ENCODE measurements around the gene XG. TPM values are rescaled to one million over a fixed set of nuclear protein-coding genes. Genes with fewer than 3 reads are reported as not detected.
"Not testable (repeated sequence)": the region's sequence is repeated elsewhere in the genome, so short reads cannot be mapped to it uniquely, and the experiment has no call there.

XG gene
- total and polyA plus RNA-seq, 2 experiments from 2014 or later: not detected

DNA sequence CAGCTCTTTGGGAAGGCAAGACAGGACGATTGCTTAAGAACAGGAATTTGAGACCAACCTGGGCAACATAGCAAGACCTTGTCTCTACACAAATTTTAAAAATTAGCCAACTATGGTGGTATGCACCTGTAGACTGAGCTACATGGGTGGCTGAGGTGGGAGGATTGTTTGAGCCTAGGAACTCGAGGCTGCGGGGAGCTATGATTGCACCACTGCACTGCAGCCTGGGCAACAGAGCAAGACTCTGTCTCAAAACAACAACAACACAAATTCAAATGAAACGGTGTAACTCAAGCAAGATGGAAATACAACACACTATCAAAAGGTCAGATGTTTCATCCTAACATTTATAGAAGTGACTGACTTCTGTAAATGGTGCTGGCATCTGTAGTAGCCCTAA, 37.1 kb downstream of the XG start:
- TF ChIP-seq, protein P1, sequence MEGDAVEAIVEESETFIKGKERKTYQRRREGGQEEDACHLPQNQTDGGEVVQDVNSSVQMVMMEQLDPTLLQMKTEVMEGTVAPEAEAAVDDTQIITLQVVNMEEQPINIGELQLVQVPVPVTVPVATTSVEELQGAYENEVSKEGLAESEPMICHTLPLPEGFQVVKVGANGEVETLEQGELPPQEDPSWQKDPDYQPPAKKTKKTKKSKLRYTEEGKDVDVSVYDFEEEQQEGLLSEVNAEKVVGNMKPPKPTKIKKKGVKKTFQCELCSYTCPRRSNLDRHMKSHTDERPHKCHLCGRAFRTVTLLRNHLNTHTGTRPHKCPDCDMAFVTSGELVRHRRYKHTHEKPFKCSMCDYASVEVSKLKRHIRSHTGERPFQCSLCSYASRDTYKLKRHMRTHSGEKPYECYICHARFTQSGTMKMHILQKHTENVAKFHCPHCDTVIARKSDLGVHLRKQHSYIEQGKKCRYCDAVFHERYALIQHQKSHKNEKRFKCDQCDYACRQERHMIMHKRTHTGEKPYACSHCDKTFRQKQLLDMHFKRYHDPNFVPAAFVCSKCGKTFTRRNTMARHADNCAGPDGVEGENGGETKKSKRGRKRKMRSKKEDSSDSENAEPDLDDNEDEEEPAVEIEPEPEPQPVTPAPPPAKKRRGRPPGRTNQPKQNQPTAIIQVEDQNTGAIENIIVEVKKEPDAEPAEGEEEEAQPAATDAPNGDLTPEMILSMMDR (IDR thresholded peaks at IDR 0.05; ENCODE audit: low read depth, low read length): no peak
- no peak overlapping the region for H3K27ac ChIP-seq
- no peak for DNase-seq (ENCODE audit: low read depth in 1 of 2, low spot score in 1 of 2)
- no peaks in the 10 kb centered on the region for H3K4me1 ChIP-seq (ENCODE audit: low read depth)
- H3K36me3 ChIP-seq: no peaks in the 10 kb centered on the region
- no peaks in the 10 kb centered on the region for H3K27me3 ChIP-seq
- no peak overlapping the region for H3K4me3 ChIP-seq
- no peaks in the 10 kb centered on the region for H3K9me3 ChIP-seq (ENCODE audit: low read depth)

DNA sequence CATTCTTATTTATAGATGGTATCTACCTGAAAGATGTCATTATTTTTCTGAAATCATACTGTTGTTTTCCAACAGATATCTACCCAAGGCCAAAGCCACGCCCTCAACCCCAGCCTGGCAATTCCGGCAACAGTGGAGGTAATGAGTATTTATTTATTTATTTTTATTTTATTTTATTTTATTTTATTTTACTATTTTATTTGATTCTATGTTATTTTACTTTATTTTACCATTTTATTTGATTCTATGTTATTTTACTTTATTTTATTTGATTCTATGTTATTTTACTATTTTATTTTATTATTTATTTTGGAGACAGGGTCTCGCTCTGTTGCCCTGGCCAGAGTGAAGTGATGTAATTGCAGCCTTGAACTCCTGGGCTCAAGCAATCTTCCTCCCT, 37.7 kb downstream of the XG start:
- Histone ChIP-seq H3K4me3 (no peak overlapping the region), H3K4me1 (ENCODE audit: low read depth) (no peaks in the 10 kb centered on the region), H3K27ac (no peak overlapping the region), H3K36me3 (no peaks in the 10 kb centered on the region), H3K27me3 (no peaks in the 10 kb centered on the region), H3K9me3 (ENCODE audit: low read depth) (no peaks in the 10 kb centered on the region)
- DNase-seq (ENCODE audit: low read depth in 1 of 2, low spot score in 1 of 2): no peak
- TF ChIP-seq, protein P1 (IDR thresholded peaks at IDR 0.05; ENCODE audit: low read depth, low read length): no peak

DNA sequence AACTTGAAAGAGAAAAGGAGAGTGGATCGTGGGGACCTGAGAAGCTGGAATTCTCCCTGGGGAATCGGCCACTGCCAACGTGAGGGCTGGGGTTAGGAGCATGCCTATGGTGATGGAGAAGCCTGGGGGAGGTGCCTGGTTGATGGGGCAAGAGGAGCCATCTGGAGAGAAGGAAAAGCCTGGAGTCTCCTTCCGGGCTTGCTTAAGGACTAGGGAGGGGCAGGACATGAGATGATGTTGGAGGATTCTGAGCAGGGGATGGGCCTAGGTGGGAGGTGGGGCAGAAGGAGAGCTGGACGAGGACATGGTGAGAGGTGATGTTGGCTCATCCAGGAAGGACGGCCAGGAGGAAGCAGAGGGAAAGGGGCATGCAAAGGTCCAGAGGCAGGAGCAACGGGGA, 41.9 kb downstream of the XG start:
- no peaks in the 10 kb centered on the region for H3K27me3 ChIP-seq
- H3K9me3 ChIP-seq (ENCODE audit: low read depth): no peaks in the 10 kb centered on the region
- TF ChIP-seq, protein P1 (IDR thresholded peaks at IDR 0.05; ENCODE audit: low read depth, low read length): no peak
- H3K4me1 ChIP-seq (ENCODE audit: low read depth): no peaks in the 10 kb centered on the region
- no peak overlapping the region for H3K27ac ChIP-seq
- no peak overlapping the region for H3K4me3 ChIP-seq
- no peak for DNase-seq (ENCODE audit: low read depth in 1 of 2, low spot score in 1 of 2)
- no peaks in the 10 kb centered on the region for H3K36me3 ChIP-seq

DNA sequence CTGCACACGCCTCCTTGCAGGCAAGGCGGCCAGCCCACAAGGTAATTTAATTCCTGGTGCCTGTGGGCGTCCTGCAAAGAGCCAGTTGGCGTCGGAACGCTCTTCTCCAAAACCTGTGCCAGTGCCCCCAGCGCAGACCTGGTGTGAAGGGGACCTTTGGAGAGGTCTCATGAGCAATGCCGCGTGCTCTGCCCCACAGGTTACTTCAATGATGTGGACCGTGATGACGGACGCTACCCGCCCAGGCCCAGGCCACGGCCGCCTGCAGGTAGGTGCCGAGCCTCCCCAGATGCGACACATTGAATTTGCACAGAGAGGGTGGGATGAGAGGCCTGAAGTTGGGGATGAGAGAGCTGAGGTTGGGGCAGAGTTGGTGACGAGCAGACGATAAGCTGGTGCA, 42.5 kb downstream of the XG start:
- DNase-seq (ENCODE audit: low read depth in 1 of 2, low spot score in 1 of 2): no peak
- TF ChIP-seq, protein P1 (IDR thresholded peaks at IDR 0.05; ENCODE audit: low read depth, low read length): no peak
- Histone ChIP-seq H3K4me3 (no peak overlapping the region), H3K27ac (no peak overlapping the region), H3K36me3 (no peaks in the 10 kb centered on the region), H3K27me3 (no peaks in the 10 kb centered on the region), H3K4me1 (ENCODE audit: low read depth) (no peaks in the 10 kb centered on the region), H3K9me3 (ENCODE audit: low read depth) (no peaks in the 10 kb centered on the region)

DNA sequence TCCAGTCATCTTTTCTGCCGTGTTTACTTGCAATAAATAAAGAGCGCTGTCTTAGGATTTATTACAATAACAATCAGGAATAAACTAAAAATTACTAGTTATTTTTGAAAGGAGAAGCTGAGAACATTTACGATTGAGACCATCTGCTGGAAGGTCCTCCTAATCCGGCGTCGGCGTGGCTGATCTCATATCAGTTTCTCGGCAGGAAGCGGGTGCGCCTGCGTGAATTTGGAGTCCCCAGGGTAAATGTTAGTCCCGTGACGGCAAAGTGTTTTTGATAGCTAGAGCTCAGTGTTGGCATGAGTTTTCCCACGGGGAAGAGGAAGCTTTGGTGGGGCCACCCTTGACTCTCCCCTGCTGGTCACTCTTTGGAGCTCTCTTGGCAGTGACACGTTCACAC, 45.0 kb downstream of the XG start:
- not testable (repeated sequence) for H3K27ac ChIP-seq; H3K4me1 ChIP-seq (ENCODE audit: low read depth); H3K36me3 ChIP-seq; H3K4me3 ChIP-seq; H3K27me3 ChIP-seq; H3K9me3 ChIP-seq (ENCODE audit: low read depth)
- DNase-seq (ENCODE audit: low read depth in 1 of 2, low spot score in 1 of 2): peak in 1 of 2 donors; percentile 8

DNA sequence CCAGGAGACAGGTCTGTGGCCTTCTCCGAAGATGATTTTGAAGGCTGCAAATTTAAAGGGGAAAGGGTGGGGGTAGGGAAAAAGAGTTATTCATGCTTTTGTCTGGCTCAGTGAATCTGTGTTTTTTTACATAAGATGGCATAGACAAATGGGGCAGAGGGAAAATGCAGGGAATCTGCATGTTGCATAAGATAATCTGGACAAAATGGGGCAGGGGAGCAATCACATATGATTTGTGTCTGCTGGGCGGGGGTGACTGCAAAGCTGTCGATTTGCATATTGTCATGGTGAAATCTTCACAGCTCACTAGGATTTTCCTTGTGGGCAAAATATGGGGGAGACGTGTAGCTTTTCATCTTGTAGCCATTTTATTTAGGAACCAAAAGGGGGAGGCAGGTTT, 47.5 kb downstream of the XG start:
- no peaks in the 10 kb centered on the region for H3K9me3 ChIP-seq (ENCODE audit: low read depth)
- no peak overlapping the region for H3K27ac ChIP-seq
- no peak overlapping the region for H3K4me3 ChIP-seq
- H3K4me1 ChIP-seq (ENCODE audit: low read depth): no peaks in the 10 kb centered on the region
- no peaks in the 10 kb centered on the region for H3K27me3 ChIP-seq
- TF ChIP-seq, protein P1 (IDR thresholded peaks at IDR 0.05; ENCODE audit: low read depth, low read length): no peak
- no peak for DNase-seq (ENCODE audit: low read depth in 1 of 2, low spot score in 1 of 2)
- no peaks in the 10 kb centered on the region for H3K36me3 ChIP-seq

DNA sequence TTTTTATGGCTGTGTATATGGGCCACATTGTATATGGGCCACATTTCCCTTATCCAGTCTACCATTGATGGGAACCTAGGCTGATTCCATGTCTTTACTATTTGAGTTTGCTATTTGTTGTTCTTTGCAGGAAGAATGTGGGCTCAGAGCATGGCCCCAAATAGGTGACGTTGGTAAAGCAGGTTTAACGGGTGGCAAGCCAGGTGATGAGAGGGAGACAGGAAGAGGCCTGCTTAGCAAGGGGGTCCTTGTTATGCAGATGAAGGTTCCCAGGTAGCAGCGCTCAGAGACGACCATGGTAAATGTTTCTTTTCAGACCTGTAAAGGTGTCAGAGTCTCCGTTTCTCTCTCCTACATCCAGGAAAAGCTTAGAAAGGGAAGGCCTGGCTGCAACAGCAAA, 48.1 kb downstream of the XG start:
- not testable (repeated sequence) for DNase-seq (ENCODE audit: low read depth in 1 of 2, low spot score in 1 of 2); H3K9me3 ChIP-seq (ENCODE audit: low read depth); H3K27me3 ChIP-seq; H3K4me3 ChIP-seq; H3K4me1 ChIP-seq (ENCODE audit: low read depth); H3K36me3 ChIP-seq; H3K27ac ChIP-seq
